ENCODE data around the gene DAZAP1.
A peak's percentile ranks its signal among the peaks of the same experiment; 100 is the strongest.

The DAZAP1 gene

DNA sequence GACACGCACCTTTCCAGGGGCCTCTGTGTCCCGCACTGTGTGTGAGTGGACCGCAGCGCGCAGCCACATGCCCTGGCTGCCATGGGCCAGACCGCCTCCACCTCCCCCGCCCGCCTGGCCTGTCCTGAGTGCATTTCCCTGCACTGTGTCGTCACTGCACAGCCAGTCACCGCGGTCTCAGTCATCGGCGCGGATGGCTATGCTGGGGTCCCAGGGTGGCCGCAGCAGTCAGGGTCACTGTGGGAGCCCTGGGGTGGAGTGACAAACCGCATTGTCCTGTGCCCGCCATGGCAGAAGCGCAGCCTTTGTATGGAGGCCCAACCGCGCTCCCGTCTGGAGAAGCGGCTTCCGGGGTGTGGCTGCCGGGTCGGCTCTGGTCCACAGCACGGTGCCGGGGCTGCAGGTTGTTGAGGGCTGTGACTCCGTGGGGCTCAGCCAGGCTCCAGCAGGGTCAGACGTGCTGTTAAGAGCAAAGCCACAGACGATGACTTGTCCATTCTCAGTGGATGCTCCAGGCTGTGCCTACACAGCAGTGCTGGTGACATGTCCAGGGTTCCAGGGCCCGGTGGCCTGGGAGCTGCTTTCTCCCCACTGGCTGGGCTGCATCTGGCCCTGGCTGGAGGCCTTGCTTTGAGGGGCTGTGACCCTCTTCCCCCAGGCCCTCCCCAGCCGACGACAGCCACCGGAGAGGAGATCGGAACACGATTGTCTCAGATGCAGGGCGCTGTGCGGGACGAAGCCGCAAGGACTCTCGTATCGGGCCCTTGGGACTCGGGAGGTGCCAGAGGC is 30.0 kb upstream of the DAZAP1 start:
- DNase-seq, result no peak

- DNase-seq, result no peak
These were observed 29.2 kb upstream of the DAZAP1 start for GRCh38 chr19:1377965-1378785.

GRCh38 chr19:1379126-1379905 is 28.1 kb upstream of the DAZAP1 start:
- no peak for DNase-seq

GRCh38 chr19:1379961-1380489 is 27.4 kb upstream of the DAZAP1 start:
- DNase-seq, result no peak

DNA sequence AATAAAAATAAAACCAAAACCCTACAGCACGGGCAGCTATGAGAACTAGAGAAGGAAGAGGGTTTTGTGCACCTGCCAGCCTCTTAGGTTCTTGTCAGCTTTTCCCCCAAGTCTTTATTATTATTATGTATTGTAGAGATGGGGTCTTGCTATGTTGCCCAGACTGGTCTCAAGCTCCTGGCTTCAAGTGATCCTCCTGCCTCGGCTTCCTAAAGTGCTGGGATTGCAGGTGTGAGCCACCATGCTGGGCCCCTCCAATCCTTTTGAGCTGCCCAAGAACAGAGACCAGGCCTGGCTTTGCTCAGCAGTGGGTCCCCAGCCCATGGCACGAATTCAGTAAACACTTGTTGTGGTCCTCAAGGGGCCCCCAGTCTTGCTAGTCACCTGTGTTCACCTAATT is 25.1 kb upstream of the DAZAP1 start:
- DNase-seq, result no peak

GRCh38 chr19:1383017-1383311 is 24.4 kb upstream of the DAZAP1 start:
- DNase-seq, result no peak

- DNase-seq, result peak; percentile 70
These were observed 23.9 kb upstream of the DAZAP1 start, which contains the start of gene NDUFS7 for GRCh38 chr19:1383312-1384084. TSS of gene NDUFS7 (plus strand) at chr19:1383907. CDS start at chr19:1383927, 20 bp downstream.

- no peak for DNase-seq
These were observed 23.3 kb upstream of the DAZAP1 start for GRCh38 chr19:1384085-1384462.

- no peak for DNase-seq
These were observed 22.8 kb upstream of the DAZAP1 start for GRCh38 chr19:1384478-1385110.

DNA sequence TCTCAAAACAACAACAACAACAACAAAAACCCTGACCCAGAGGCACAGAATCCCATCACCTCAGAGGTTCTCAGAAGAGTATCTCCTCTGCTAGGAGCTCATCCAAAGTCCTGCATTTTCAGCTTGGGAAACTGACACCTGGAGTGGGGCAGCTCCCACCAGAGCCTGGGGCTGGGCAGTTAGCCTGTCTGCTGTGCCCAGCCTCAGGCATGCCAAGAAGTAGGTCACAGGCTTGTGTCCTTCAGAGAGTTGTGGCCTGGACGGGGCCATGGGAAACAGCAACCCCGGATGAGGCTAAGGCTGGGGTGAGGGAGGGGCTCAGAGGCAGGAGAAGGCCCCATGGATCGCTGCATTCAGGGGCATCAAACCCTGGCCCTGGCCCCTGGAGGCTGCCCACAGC is 21.6 kb upstream of the DAZAP1 start:
- DNase-seq, result no peak

- no peak for DNase-seq
These were observed 20.3 kb upstream of the DAZAP1 start for GRCh38 chr19:1386945-1387683.

- no peak for DNase-seq
These were observed 19.4 kb upstream of the DAZAP1 start for GRCh38 chr19:1387684-1388636.

- no peak for DNase-seq
These were observed 18.8 kb upstream of the DAZAP1 start for GRCh38 chr19:1388637-1389026.

- DNase-seq, result no peak
These were observed 18.1 kb upstream of the DAZAP1 start for GRCh38 chr19:1389033-1389940.

GRCh38 chr19:1390890-1391423 is 16.4 kb upstream of the DAZAP1 start:
- no peak for DNase-seq

DNA sequence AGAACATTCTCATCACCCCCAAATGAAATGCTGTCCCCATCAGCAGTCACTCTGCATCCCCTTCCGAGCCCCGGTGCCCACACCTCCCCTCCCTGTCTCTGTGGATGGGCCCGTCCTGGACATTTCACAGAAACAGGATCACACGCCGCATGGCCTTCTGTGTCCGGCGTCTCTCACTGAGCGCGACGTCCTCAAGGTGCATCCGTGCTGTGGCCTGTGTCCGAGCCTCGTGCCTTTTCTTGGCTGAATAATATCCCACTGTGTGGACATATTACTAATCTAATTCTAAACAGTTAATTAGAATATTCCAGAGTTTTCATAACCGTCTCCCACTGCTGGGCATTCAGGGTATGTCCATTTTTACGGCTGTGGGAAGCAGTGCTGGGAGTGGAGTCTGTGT is 15.0 kb upstream of the DAZAP1 start:
- no peak for DNase-seq

GRCh38 chr19:1392939-1393530 is 14.4 kb upstream of the DAZAP1 start:
- no peak for DNase-seq

DNA sequence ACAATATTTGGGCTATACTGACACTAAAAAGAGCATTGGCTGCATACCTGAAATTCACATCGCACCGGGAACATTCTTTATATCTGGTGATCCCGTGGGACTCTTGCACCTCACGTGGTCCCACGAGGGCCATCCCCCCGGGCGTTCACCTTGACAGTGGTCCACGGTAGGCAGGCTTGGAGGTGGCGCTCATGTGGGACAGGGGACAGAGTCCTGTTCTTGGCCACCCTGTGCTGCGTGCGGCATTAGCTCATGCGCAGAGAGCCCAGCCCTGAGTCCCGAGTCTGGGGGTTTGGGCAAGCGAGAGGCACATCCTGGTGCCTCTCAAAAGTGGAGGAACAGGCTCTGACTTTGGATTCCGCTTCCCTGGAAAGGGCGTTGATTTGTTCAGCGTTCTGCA is 13.5 kb upstream of the DAZAP1 start:
- DNase-seq, result no peak

Data from DMS79 (cell line).